PFSK-1 (cell line): ENCODE results near the gene CELA2A.

Experiments
- FOXP2 ChIP-seq: optimal IDR thresholded peaks from 2 replicates; pipeline ENCODE3; 2011; ENCODE audit warnings: borderline replicate concordance, control low read depth, inconsistent platforms; ENCODE audit not compliant: insufficient read depth; ENCODE audit errors: extremely low read length, extremely low read depth
- POLR2AphosphoS5 ChIP-seq: IDR thresholded peaks from 2 replicates; pipeline ENCODE4 v1.6.1; 2012; ENCODE audit warnings: low read depth, mild to moderate bottlenecking, control low read depth, low read length, moderate library complexity
- REST ChIP-seq, 2 experiments: IDR thresholded peaks; 2 replicates each; pipeline versions ENCODE4 v1.6.1 to v1.8.0; 2011 to 2012; ENCODE audit warnings: low read depth in 2 of 2, low read length in 2 of 2, control low read depth in 1 of 2, inconsistent platforms in 1 of 2, mild to moderate bottlenecking in 1 of 2, moderate library complexity in 1 of 2; ENCODE audit not compliant: insufficient read depth in 1 of 2
- SIN3A ChIP-seq: IDR thresholded peaks from 2 replicates; pipeline ENCODE4 v1.6.1; 2012; ENCODE audit warnings: mild to moderate bottlenecking, low read length, moderate library complexity, borderline replicate concordance; ENCODE audit not compliant: insufficient read depth
- TAF1 ChIP-seq: IDR thresholded peaks from 2 replicates; pipeline ENCODE4 v1.6.1; 2012; ENCODE audit warnings: low read length, control low read depth, borderline replicate concordance; ENCODE audit not compliant: insufficient read depth

- no peak for TF ChIP-seq SIN3A
- no peak for TF ChIP-seq TAF1
- TF ChIP-seq POLR2AphosphoS5 = no peak
- TF ChIP-seq REST (IDR thresholded peaks at IDR 0.05; ENCODE audit: insufficient read depth in 1 of 2, low read depth in 2 of 2, low read length in 2 of 2) = no peak
- no peak for TF ChIP-seq FOXP2
These were observed 1.1 kb downstream of the CELA2A start for GRCh38 chr1:15457585-15457984.
